Stimulated activated CD4-positive, alpha-beta T cell treated with anti-CD3 and anti-CD28 coated beads, Interleukin-15, amount 100 ng/mL, for 48 hours (primary cell): ENCODE measurements around the gene SLC25A26.
"Not testable (repeated sequence)": the region's sequence is repeated elsewhere in the genome, so short reads cannot be mapped to it uniquely, and the experiment has no call there.

ENCODE experiments used
- DNase-seq, 2 donors: peaks; one replicate each; pipeline ENCODE4 v3.0.0-alpha.2; 2020; ENCODE audit warnings: low read depth in 2 of 2

SLC25A26 gene, protein sequence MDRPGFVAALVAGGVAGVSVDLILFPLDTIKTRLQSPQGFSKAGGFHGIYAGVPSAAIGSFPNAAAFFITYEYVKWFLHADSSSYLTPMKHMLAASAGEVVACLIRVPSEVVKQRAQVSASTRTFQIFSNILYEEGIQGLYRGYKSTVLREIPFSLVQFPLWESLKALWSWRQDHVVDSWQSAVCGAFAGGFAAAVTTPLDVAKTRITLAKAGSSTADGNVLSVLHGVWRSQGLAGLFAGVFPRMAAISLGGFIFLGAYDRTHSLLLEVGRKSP

DNA sequence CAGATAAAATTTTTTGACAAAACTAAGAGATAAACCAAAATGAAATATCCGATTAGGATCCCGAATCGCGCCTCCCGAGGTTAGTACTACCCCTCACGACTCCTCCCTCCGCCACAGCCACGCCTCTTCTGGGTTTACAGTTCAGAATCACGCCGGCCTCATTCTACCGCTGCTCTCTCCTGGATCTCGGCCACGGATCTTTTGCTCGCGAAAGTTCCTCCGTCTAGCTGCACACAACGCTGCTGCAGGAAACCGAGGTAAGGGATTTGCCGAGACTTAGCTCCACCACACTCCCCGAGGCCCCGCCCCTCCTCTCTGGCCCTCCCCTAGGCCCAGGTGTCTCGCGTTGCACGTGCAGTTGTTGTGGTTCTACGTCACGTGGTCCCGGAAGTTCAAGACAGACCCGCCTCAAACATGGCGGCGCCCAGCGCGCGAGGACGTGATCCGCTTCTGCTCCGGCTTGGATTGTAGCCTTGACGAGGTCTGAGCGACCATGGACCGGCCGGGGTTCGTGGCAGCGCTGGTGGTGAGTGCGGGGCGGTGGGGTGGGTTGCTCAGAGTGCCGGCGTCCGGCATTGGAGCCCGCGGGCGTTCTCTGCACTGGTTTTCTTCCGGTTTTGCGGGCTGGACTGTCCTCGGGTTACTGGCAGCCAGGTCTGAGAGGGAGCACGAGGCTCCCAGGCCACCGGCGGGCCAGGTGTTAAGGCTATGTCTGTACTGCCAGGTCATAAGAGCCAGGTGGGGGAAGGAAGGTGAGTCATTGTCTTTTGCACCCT is at the start of gene SLC25A26:
TSS of gene SLC25A26 (plus strand) at position 400 of the 776 bp plus-strand sequence. CDS start at position 494, 94 bp downstream.
- peak; percentile 94 to 96 for DNase-seq

DNA sequence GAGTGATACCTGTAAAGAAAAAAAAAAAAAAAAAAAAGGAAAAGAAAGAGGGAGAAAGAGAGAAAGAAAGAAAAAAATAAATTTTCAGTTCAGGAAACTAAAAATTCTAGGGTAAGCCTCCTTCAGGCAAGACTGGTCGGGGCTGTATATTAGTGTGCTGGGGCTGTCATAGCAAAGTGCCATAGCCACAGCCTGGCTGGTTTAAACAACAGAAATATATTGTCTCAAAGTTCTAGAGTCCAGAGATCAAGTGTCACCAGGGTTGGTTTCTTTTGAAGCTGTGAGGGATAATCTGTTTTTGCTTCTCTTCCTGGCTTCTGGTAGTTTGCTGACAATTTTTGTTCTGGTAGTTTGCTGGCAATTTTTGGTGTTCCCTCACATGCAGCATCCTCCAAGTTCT is 48.4 kb upstream of the SLC25A26 start:
- DNase-seq, result no peak

DNA sequence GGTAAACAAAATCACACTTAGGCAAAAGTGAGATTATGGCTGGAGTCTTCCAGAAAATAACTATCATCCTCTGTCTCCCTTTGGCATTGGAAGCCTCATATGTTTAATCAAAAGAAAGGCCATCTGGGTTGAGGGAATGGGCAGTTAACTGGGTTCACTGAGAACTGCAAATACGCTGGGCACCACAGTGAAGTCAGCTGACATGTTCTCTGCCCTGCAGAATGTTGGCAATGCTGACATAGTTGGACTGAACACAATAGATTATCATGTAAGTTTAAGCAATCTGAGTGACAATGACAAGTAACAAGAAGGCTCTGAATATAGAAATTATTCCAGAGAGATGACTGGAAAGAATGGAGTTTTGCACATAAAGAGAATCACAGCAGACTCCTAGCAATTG is 43.8 kb upstream of the SLC25A26 start:
- no peak for DNase-seq

DNA sequence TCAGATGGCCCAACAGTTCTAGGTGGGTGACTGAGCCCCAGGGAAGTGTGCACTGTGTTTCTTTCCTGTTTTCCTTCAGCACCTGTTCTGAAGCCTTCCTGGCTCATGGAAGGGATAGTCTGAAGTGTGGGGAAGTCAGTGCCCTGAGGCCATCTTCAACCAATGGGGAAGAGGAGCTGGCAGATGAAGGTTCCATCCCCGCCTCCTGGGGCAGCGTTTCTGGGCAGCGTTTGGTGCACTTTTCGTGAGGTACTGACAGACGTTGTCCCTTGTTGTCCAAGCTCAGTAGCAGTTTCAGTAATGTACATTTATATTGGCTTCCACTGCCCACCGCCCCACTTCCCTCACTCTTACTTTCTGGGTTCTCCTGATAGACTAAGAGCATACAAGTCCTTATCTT is 42.6 kb upstream of the SLC25A26 start:
- no peak for DNase-seq

DNA sequence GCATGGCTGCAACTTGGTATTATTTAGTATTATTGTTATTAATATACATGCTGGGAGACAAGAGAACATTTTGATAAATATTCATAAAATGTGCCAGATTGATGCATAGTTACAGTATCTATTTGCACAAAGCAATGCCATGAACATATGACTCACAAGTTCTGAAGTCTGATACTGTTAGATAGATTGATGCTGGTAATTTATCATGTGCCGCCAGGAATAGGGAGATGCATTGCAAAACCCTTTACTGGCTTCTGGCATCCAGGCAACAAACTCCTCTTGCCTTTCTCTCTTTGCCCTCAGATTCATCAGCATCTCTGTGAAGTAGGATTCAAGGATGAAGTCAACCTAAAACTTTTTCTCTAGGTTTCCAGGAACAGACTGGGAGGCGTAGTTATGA is 41.0 kb upstream of the SLC25A26 start:
- no peak for DNase-seq

DNA sequence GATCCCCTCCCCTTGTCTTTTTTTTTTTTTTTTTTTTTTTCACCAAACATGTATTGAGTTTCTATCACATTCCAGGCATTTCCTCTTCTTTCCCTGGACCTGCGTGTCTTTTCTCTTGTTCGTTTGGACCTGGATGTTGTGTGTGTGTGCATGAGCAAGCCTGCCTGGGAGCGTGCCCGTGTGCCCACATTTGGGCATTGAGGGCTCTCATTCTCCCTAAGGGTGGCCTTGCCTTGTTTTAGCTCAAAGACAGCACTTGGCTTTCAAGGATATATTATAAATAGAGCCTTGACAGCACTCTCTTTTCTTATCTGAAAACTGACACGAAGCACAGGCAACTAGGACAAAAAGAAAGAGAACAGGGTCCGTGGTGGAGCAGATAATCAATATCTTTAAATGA is 39.0 kb upstream of the SLC25A26 start:
- DNase-seq, result no peak

DNA sequence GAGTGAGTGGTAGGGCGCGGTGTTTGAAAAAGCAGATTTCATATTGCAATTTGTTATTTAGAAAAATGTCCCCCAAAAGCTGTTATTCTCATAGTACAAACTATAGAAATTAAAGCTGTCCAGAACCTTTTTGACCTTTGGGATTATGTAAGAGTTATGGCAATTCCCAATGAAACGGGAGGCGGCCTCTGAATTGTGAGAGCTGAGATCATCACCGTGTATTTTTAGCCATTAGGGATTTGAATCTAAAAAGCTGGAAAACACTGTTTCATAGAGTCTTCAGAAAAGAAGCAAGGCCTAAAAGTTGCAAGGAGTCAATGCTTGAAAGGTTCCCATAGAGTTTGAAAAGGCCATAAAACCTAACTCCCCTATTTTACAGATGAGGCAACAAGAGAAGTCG is 38.6 kb upstream of the SLC25A26 start:
- DNase-seq, result no peak

DNA sequence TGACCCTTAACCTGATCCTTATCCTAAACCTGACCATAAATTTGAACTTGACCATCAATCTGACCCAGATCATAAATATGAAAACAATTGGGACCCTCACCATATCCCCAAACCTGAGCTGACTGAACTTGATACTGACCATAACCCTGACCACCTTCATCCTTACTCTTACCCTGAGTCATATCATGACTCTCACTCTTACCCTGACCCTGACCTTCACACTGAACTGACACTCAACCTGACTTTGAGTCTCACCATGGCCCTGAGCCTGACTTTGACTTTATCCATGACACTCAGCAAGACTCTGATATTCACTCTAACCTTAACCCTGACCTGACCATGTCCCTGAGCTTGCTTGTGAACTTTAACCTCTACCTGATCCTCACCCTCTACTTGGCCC is 34.3 kb upstream of the SLC25A26 start:
- no peak for DNase-seq

DNA sequence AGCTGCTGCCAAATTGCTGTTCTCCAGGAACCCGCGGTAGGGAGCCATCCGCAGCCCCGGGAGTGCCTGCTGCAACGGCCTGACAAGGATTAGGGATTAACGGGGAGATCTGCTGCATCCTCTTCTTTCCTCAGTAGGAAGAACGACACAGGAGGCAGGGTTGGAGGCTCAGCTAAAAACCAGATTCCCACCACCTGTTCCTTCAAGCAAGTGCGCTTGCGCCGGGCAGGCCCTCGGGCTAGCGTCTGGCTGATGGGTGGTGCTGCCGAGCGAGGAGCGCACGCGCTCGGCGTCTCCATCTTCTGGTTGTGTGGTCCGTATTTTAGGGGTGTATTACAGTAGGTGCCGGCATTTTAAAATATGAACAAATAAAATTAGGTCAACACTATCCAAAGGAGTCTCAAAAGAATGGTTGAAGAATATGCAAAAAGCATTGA is 25.4 kb upstream of the SLC25A26 start:
- peak in 1 of 2 donors; percentile 3 for DNase-seq

DNA sequence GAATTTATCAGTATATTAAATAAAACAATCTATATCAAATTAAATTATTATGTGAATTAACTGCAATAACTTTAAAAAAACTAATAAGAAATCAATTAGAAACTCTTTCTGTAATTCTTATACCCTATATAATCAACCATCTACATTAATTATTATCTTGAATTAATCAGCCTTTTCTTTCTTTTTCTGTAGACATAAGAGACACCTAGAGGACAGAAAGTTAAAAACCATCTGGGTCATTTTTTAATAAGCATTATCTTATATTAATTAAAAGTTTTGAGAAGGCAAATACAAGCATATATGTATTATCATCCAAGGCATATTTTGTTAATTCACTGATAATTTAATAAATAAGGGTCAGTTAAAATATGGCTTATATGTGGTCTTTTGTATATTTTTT is 24.2 kb upstream of the SLC25A26 start:
- DNase-seq, result no peak

DNA sequence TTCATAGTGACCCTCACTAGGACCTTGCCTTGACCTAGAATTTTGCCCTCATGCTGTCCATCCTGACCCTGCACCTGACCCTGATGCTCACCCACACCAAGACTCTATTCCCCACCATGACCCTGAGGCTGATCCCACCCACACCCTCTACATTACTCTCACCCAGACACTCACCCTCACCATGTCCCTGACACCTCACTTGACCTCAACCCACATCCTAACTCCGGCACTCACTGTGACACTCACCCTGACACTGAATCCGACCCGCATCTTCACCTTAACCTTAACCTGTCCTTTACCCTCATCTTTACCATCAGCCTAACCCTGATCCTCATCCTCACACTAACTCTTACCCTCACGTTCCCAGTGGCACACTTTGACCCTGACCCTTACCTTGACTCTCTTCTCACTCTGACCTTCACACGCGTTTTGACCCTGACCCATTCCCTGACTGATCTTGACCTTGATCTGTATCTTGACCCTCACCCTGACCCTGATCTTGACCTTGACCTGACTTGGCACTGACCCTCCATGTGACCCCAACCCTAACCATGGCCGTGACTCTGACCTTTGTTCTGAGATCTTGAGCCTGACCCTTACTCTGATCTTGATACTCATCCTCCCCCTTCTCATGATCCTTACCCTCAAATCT is 22.2 kb upstream of the SLC25A26 start:
- DNase-seq, result no peak

DNA sequence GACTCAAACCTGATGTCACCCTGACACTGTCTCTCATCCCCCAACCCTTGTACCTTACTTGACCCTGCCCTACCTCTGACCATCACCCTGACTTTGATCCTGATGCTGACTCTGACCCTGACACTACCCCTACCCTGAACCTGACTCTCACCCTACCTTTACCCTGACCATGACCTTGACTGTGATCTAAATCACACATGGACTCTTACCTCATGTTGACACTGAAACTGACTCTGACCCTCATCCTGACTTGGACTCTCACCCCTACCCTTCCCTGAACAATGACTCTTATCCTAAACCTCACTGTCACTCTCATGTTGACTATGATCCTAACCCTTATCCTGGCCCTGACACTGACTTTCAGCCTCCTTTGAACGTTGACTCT is 21.7 kb upstream of the SLC25A26 start:
- DNase-seq, result no peak

DNA sequence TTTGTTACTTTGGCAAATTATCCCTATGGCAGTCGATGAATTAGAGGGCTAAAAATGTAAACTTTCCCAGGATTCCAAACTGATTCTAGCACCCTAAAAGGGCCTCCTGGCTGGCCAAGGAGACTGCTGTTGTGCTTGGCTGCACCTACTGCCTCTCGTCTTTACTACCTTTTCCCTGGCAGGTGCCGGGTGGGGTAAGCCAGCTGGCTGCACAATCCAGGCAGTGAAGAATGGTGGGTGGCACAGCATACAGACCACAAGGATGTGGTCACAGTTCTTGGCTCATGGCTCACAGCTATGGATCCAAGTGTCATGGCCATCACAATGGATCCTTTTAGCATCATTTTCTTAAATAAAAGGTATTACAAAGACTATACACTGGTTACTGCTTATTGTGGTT is 20.7 kb upstream of the SLC25A26 start:
- no peak for DNase-seq

DNA sequence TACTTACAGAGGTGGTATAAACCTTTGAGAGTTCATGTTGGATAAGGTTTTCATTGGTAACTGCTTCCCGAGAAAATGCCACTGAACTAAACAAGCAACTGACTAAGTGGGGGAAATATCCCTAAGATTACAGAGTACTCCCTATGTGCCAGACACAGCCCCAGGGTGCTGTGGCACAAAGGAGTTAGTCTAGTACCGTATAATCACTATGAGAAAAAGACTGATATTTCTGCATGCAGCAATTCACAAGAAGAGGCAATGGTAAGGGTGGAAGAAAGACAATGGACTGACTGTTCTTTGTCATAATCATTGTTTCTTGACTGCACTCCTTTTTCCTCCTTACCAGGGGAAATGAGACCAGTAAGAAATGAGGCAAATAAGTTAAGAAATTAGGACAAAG is 20.0 kb upstream of the SLC25A26 start:
- no peak for DNase-seq

DNA sequence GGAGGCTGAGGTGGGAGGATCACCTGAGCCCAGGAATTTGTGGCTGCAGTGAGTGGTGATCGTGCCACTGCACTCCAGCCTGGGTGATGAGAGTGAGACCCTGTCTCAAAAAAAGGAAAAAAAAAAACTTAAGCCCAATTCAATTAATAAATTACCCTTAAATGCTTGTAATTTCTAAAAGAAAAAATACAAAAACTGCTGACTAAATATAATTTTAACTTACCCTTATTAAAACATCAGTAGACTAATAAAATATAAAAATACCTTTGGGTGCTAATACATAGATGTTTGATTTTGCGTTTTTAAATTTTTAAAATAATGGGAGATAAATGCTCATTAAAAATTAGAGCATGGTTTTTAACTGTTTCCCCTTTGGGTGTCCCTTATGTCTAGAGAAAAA is 17.5 kb upstream of the SLC25A26 start:
- no peak for DNase-seq

DNA sequence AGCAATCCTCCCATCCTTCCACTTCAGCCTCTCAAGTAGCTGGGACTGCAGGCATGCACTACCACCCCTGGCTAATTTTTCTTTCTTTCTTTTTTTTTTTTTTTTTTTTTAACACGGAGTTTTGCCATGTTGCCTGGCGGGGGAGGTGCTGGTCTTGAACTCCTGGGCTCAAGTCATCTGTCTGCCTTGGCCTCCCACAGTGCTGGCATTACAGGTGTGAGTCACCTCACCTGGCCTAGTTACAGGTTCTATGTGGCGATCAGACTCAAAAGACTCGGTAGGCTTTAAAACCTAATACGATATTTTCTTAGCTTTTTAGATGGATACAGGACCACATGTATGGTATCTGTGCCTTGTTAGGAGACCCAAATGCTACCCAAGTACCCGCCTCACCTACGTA is 14.0 kb upstream of the SLC25A26 start:
- no peak for DNase-seq

DNA sequence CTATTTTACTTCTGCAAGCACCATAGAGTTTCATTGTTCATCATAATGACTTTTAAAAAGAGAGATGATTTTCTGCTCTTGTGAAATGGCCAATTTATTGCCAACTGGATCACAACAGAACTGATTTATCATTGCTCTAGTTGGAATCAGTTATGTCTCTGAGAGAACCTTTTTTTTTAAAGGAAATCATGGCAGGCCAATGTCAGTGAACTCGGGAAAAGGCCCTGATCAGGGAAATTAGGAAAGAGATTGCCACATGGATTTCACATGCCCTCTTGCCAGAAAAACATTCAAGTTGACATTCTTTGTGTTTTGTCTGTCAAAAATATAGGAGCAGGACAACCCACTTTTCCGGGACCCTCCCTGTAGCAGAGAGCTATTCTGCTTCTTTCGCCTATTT is 12.6 kb upstream of the SLC25A26 start:
- no peak for DNase-seq

DNA sequence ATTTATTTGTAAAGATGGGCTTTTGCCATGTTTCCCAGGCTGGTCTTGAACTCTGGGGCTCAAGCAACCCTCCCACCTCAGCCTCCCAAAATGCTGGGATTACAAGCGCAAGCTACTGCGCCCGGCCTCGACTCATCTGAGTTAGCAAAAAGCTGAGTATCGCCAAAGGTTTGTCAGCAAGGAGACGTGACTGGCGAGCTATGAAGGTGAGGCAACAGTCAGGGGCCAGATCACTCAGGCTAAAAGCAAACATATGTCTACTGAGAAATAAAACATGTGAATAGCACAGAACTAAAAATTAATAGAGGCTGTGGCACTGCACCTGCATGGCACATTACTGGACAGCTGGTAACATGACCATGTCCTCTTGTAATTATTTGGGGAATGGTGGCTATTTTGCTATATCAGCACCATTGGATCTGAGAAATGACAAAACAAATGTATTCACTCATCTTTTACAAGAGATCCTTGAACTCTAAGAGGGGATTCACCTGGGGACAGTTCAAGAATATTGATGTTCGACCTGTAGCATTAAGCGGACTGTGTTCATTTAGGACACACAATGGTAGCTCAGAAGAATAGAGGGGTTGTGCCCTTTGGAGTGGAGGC is 10.0 kb upstream of the SLC25A26 start:
- DNase-seq, result no peak

DNA sequence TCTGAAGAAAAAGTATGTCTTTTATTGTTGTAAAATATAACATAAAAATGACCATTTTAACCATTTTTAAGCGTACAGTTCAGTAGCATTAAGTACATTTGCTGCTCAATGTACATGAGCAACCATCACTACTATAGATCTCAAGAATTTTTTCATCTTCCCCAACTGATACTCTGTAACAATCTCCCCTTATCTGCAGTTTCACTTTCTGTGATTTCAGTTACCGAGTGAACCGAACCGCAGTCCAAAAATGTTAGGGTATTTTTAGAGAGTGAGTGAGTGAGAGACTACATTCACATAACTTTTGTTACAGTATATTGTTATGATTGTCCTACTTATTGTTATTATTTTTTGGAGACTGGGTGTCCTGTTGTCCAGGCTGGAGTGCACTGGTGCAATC is 9.0 kb upstream of the SLC25A26 start:
- DNase-seq, result no peak

DNA sequence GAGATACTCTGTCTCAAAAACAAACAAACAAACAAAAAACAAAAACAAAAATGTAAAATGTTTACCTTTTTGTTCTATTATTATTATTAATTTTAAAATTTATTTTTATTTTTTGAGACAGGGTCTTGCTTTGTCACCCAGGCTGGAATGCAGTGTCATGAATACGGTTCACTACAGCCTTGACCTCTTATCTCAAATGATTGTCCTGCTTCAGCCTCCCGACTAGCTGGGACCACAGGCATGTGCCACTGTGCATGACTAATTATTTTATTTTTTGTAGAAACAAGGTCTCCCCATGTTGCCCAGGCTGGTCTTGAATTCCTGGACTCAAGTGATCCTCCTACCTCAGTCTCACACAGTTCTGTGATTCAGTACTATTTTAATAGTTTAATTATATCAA is 5.7 kb upstream of the SLC25A26 start:
- DNase-seq, result no peak

DNA sequence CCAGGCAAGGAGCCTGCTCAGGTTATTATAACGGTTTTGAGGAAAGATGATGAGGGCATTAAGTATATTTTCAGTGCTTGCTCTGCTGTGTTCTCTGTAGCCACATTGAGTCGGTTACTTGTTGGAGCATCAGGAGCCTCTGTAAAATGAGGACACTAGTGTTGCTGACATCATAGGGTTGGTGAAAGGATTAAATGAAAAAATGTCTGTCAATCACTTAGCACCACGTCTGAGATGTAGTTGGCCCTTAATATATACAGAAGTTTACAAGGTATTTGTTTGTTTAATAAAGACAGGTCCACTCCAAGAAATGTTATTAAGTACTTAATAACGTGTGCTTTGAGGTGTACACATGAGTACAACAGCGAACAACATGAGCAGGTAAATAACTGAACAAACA is 735 bp upstream of the SLC25A26 start:
- DNase-seq, result no peak

DNA sequence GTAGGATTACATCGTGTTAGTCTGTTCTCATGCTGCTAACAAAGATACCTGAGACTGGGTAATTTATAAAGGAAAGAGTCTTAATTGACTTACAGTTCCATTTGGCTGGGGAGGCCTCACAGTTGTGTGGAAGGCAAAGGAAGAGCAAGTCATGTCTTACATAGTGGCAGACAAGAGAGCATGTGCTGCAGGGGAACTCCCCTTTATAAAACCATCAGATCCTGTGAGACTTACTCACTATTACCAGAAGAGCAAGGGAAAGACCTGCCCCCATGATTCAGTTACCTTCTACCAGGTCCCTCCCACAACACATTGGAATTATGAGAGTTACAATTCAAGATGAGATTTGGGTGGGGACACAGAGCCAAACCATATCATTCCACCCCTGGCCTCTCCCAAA is 3.4 kb downstream of the SLC25A26 start:
- peak; percentile 5 to 9 for DNase-seq

DNA sequence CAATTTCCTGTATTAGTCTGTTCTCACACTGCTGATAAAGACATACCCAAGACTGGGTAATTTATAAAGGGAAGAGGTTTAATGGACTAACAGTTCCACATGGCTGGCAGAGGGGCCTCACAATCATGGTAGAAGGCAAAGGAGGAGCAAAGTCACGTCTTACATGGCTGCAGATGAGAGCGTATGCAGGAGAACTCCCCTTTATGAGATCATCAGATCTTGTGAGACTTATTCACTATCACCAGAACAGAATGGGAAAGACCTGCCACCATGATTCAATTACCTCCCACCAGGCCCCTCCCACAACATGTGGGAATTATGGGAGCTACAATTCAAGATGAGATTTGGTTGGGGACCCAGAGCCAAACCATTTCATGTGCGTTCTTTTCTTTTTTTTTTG is 5.3 kb downstream of the SLC25A26 start:
- not testable (repeated sequence) for DNase-seq
